Stimulated activated memory B cell treated with anti-CD40 and anti-IgM and Interleukin-4, amounts not matched to agents 10 μg/mL and 1 μg/mL and 100 μg/mL, for 72 hours (primary cell): ENCODE results near the gene BRD3.
"Not testable (repeated sequence)": the region's sequence is repeated elsewhere in the genome, so short reads cannot be mapped to it uniquely, and the experiment has no call there.

Experiments used
- ATAC-seq: fragments of 150-1000 bp; cut with Tn5 transposase; 2 replicates; pipeline ENCODE4 v1.10.0; 2021
- H3K27ac Mint-ChIP-seq: one replicate; pipeline ENCODE4 v1.8.0; 2022; ENCODE audit warnings: mild to moderate bottlenecking, mixed read lengths
- H3K27me3 Mint-ChIP-seq: one replicate; pipeline ENCODE4 v1.8.0; 2022; ENCODE audit warnings: mixed read lengths
- H3K36me3 Mint-ChIP-seq: one replicate; pipeline ENCODE4 v1.8.0; 2022; ENCODE audit warnings: mixed read lengths
- H3K4me1 Mint-ChIP-seq: one replicate; pipeline ENCODE4 v1.8.0; 2022; ENCODE audit warnings: mixed read lengths
- H3K4me3 Mint-ChIP-seq: one replicate; pipeline ENCODE4 v1.8.0; 2022; ENCODE audit warnings: mild to moderate bottlenecking, moderate library complexity, mixed read lengths
- H3K9me3 Mint-ChIP-seq: one replicate; pipeline ENCODE4 v1.8.0; 2022; ENCODE audit warnings: mixed read lengths

The BRD3 gene

DNA sequence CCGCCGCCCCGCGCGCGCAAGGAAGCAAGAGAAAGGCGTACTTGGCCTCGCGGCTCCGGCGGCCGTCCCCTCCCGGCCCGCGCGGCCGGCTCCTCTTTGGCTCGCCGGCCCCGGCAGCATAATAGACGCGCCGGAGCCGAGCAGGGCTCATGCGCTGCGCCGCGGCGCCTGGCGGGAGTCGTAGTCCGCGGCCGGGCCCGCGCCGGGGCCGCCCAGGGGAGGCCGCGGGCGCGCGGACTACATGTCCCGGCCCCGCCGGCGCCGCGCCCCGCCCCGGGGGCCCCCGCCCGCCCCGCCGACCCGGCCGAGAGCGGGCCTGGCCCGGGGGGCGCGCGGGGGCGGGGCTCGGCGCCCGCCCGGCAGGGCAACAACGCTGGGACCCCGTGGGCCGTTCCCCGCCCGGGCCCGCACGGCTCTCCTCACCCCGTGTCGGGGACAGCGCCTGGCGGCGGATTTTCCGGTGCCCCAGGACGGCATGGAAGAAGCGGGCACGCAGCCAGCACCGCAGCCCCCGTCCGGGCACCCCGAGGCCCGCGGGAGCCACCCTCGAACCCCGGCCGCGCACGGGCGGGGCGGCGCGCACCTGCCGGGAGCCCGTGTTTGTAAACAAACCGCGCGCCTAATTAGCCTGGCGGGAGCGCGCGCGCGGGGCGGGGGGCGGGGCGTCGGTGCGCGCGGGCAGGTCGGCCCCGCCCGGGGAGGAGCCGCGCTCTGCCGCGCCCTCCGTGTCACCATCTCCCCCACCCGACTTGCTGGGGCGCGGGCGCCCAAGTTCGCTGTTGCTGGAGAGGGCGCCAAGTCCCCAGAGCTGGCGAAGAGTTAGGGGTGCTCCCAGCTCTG is at the start of gene BRD3:
Gene BRD3 (minus strand): TSS at position 123 of the 840 bp plus-strand sequence. CDS start 14,549 bp downstream, outside the sequence.
- peak; percentile 94 for ATAC-seq
- Mint-ChIP-seq H3K4me3 (peak within 1 kb of the TSS; percentile 85), H3K9me3 (no peaks in the 10 kb centered on the region), H3K36me3 (no peaks in the 10 kb centered on the region), H3K27me3 (peaks cover 20% of the 10 kb centered on the region), H3K27ac (peak within 1 kb of the TSS; percentile 86), H3K4me1 (peaks cover 34% of the 10 kb centered on the region)

DNA sequence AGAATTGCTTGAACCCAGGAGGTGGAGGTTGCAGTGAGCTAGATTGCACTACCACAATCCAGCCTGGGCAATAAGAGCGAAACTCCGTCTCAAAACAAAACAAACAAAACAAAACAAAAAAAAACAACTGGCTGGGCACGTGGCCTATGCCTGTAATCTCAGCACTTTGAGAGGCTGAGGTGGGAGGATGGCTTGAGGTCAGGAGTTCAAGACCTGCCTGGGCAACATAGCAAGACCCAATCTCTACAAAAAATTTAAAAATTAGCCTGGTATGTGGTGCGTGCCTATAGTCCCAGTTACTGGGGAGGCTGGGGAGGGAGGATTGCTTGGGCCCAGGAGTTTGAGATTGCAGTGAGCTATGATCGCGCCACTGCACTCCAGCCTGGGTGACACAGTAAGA is 44.7 kb upstream of the BRD3 start:
- ATAC-seq, result no peak
- Mint-ChIP-seq H3K4me3 (no peak overlapping the region), H3K27ac (no peak overlapping the region), H3K36me3 (no peaks in the 10 kb centered on the region), H3K9me3 (no peaks in the 10 kb centered on the region), H3K27me3 (peaks cover 31% of the 10 kb centered on the region), H3K4me1 (no peaks in the 10 kb centered on the region)

DNA sequence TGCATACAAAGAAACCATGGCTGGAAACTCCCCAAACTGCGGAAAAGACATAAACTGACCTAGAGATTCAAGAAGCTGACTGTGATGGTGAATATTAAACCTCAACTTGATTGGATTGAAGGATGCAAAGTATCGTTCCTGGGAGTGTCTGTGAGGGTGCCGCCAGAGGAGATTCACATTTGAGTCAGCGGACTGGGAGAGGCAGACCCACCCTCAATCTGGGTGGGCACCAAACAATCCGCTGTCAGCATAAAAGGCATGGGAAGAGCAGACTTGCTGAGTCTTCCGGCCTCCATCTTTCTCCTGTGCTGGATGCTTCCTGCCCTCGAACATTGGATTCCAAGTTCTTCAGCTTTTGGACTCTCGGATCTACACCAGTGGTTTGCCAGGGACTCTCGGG is 43.2 kb upstream of the BRD3 start:
- Mint-ChIP-seq H3K27ac (no peak overlapping the region), H3K4me3 (no peak overlapping the region), H3K4me1 (no peaks in the 10 kb centered on the region), H3K36me3 (no peaks in the 10 kb centered on the region), H3K27me3 (peaks cover 46% of the 10 kb centered on the region), H3K9me3 (no peaks in the 10 kb centered on the region)
- no peak for ATAC-seq

DNA sequence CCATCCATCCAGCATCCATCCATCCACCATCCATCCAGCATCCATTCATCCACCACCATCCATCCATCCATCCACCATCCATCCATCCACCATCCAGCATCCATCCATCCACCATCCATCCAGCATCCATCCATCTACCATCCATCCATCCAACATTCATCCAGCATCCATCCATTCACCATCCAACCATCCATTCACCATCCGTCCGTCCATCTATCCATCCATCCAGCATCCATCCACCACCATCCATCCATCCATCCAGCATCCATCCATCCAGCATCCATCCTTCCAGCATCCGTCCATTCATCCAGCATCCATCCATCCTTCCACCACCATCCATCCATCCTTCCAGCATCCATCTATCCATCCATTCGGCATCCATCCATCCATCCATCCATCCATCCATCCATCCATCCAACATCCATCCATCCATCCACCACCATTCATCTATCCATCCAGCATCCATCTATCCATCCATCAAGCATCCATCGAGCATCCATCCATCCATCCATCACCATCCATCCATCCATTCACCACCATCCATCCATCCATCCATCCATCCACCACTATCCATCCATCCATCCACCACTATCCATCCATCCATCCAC is 35.7 kb upstream of the BRD3 start:
- no peak for ATAC-seq
- H3K4me3 Mint-ChIP-seq, result no peak overlapping the region
- H3K27me3 Mint-ChIP-seq, result peaks cover 70% of the 10 kb centered on the region
- peaks cover 13% of the 10 kb centered on the region for H3K9me3 Mint-ChIP-seq
- H3K36me3 Mint-ChIP-seq, result no peaks in the 10 kb centered on the region
- H3K4me1 Mint-ChIP-seq, result peaks cover 5% of the 10 kb centered on the region
- H3K27ac Mint-ChIP-seq, result no peak overlapping the region

DNA sequence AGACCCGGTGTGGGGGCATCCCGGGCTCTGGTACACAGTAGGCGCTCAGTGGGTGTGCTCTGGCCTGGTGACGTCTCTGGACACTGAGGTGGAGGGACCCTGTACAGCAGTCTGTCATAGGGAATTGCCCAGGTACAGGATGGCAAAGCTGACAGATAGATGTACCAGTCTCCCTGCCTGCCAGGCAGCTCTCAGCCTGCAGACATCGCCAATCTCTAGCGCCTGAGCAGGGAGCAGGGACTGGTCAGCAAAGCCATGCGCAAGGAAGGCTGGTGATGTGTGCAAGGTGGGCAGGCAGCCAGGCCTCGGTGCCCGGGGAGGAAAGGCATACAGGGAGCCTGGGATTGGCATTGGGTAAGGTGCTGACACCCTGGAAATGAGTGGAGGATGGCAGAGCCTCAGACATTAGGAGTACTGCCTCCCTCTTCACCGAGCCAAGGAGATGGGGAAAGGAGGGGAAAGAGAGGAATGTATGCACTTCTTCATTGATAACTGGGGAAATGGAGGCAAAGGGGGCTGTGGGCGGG is 33.9 kb upstream of the BRD3 start:
- Mint-ChIP-seq H3K27ac (no peak overlapping the region), H3K4me1 (peaks cover 5% of the 10 kb centered on the region), H3K9me3 (peaks cover 13% of the 10 kb centered on the region), H3K4me3 (no peak overlapping the region), H3K36me3 (no peaks in the 10 kb centered on the region), H3K27me3 (peaks cover 54% of the 10 kb centered on the region)
- peak; percentile 36 for ATAC-seq

DNA sequence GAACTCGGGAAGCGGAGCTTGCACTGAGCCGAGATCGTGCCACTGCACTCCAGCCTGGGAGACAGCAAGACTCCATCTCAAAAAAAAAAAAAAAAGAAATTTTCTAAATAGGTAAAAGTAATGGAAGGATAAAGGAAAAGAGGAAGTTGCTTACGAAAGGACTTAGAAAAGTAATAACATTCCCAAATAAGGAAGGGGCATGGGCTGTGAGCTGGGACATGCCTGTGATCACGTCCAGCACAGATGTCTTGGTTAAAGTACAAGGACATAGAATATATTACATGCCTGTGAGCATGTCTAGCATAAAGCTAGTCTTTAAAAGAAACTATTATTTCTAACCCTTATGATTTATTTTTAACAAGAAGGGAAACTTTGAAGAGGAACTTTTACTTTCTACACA is 33.3 kb upstream of the BRD3 start:
- not testable (repeated sequence) for H3K4me1 Mint-ChIP-seq, H3K27ac Mint-ChIP-seq, ATAC-seq, H3K4me3 Mint-ChIP-seq, H3K36me3 Mint-ChIP-seq
- H3K27me3 Mint-ChIP-seq, result peaks cover 49% of the 10 kb centered on the region
- H3K9me3 Mint-ChIP-seq, result peaks cover 13% of the 10 kb centered on the region

DNA sequence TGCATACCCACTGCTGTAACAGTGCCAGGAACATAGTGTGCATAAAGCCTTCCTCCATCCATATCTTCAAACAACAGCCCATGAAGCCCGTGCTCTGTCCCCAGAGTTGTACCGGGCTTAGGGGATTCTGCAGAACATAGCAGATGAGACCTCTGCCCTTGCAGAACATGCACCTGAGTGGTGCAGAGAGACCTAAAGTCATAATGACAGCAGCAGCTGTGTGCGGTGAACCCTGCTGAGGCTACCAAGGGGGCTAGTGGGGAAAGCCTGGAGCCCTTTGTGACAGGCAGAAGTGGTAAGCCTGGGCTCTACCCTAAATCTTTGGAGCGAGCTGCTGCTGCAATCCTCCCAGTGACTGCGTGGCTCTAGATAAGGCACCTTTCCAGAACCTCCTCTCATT is 32.2 kb upstream of the BRD3 start:
- H3K4me1 Mint-ChIP-seq, result peaks cover 5% of the 10 kb centered on the region
- no peaks in the 10 kb centered on the region for H3K36me3 Mint-ChIP-seq
- H3K4me3 Mint-ChIP-seq, result no peak overlapping the region
- H3K27me3 Mint-ChIP-seq, result peaks cover 41% of the 10 kb centered on the region
- H3K9me3 Mint-ChIP-seq, result peaks cover 13% of the 10 kb centered on the region
- peak; percentile 31 for ATAC-seq
- no peak overlapping the region for H3K27ac Mint-ChIP-seq

DNA sequence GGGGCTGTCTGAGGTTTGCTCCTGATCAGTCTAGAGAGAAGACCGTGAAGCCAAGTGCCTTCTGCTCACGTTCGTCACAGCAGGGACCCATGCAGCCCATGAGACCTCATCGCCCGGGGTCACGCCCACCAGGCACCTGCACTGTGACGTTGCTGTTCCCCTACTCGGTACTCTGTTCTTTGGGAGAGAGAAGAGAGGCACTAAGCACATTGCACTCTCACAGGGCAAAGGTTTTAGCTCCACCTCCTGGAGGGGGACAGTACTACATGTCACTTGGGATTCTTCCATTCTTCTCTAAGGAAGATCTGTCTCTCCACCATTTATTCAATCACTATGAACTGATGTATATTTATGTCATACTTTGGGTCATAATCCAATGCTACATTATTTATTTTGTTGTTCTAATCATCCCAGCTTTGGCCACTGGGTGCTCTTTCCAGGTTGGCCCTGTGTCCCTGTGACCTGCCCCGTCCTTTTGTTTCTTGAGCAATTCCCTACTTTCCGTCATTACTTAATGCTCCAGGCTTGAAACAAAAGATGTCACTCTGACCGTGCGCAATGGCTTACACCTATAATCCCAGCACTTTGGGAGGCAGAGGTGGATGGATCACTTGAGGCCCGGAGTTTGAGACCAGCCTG is 31.4 kb upstream of the BRD3 start:
- H3K36me3 Mint-ChIP-seq, result no peaks in the 10 kb centered on the region
- peak; percentile 79 for ATAC-seq
- peaks cover 39% of the 10 kb centered on the region for H3K27me3 Mint-ChIP-seq
- H3K4me1 Mint-ChIP-seq, result peaks cover 5% of the 10 kb centered on the region
- peaks cover 11% of the 10 kb centered on the region for H3K9me3 Mint-ChIP-seq
- H3K4me3 Mint-ChIP-seq, result no peak overlapping the region
- H3K27ac Mint-ChIP-seq, result no peak overlapping the region

DNA sequence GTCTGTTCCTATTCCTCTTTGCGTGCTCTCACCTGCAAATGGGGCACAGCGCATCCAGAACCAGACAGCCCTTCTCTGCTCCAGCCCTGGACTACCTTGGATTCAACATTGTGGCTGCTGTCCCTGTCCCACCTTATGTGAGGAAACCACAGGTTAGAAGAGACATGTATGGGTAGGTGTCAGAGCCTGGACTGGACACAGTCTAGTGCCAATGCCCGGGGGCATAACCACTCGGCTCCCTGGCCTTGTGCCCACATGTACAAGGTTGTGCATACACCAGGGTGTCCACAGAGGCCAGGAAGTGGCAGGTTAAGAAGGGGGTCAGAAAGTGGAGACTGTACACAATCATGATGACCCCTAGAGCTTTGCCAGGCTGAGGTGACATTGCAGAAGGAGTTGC is 22.1 kb upstream of the BRD3 start:
- no peaks in the 10 kb centered on the region for H3K4me1 Mint-ChIP-seq
- no peaks in the 10 kb centered on the region for H3K36me3 Mint-ChIP-seq
- H3K27ac Mint-ChIP-seq, result no peak overlapping the region
- H3K27me3 Mint-ChIP-seq, result peaks cover 47% of the 10 kb centered on the region
- peaks cover 4% of the 10 kb centered on the region for H3K9me3 Mint-ChIP-seq
- ATAC-seq, result no peak
- H3K4me3 Mint-ChIP-seq, result no peak overlapping the region

DNA sequence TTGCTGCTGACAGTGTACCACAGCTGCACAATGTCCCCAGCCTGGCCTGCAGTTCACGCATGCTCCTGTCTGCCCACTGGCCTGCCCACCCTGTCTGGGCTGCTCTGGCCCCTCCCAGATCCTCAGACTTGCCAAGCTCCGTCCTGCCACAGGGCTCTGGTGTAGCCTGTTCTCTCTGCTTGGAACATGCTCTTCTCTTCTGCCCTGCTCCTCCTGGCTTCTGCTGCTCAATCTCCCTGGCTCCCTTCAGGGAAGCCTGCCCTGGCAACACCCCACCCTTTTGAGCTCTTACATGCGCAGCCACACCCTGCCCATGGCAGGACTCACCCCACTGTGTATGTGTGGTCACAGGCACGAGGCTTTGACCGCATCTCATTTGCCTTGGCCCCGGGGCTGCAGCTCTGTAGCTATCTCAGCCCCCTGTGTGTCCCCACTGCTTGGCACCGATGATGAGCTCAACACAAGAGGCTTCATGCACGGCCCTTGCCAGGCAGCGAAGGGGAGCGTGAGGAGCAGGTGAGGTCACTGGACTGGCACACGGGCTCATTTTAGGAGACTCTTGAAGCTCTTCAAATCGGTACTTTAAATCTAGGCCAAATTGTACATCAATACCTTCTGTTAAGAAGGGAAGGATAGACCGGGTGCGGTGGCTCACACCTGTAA is 20.4 kb upstream of the BRD3 start:
- peak; percentile 8 for ATAC-seq
- Mint-ChIP-seq H3K4me3 (no peak overlapping the region), H3K4me1 (no peaks in the 10 kb centered on the region), H3K27ac (no peak overlapping the region), H3K9me3 (peaks cover 4% of the 10 kb centered on the region), H3K27me3 (peaks cover 32% of the 10 kb centered on the region), H3K36me3 (no peaks in the 10 kb centered on the region)

DNA sequence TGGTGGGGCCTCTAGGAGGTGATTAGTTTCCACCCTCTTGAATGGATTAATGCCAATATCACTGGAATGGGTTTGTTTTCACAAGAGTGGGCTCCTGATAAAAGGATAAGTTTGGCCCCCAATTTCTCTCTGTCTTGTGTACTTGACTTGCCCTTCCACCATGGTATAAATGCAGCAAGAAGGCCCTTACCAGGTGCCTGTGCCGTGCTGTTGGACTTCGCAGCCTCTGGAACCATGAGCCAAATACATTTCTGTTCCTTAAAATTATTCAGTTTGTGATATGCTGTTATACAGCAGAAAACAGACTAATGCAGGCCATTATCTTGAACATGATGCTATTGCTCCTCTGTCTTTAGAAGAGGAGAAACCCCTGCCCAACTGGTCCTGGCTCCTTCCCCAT is 17.8 kb upstream of the BRD3 start:
- Mint-ChIP-seq H3K4me3 (no peak overlapping the region), H3K4me1 (no peaks in the 10 kb centered on the region), H3K27me3 (peaks cover 30% of the 10 kb centered on the region), H3K9me3 (peaks cover 4% of the 10 kb centered on the region), H3K36me3 (no peaks in the 10 kb centered on the region), H3K27ac (no peak overlapping the region)
- no peak for ATAC-seq

DNA sequence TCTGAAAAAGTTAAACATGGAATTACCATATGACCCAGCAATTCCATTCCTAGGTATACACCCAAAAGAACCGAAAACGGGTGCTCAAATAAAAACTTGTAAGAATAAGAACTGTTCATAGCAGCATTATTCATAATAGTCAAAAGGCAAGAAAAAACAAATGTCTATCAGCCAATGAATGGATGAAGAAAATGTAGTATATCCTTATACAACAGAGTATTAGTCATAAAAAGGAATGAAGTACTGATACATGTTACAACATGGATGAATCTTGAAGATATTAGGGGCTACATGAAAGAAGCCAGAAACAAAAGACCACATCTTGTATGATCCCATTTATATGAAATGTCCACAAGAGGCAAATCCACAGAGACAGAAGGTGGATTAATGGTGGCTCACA is 15.6 kb upstream of the BRD3 start:
- peaks cover 8% of the 10 kb centered on the region for H3K9me3 Mint-ChIP-seq
- no peaks in the 10 kb centered on the region for H3K4me1 Mint-ChIP-seq

DNA sequence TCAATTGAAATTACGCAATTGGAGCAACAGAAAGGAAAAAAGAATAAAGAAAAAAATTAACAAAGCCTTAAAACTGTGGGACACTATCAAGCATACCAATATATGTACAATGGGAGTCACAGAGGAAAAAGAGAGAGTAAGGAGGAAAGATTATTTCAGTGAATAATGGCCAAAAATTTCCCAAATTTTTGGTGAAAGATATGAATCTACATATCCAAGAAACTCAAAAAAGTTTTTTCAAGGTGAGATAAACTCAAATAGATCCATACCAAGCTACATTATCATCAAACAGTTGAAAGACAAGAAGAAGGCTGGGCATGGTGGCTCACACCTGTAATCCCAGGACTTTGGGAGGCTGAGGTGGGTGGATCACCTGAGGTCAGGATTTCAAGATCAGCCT is 8.8 kb upstream of the BRD3 start:
- no peak overlapping the region for H3K27ac Mint-ChIP-seq
- H3K36me3 Mint-ChIP-seq, result no peaks in the 10 kb centered on the region
- no peak for ATAC-seq
- peaks cover 14% of the 10 kb centered on the region for H3K27me3 Mint-ChIP-seq
- no peak overlapping the region for H3K4me3 Mint-ChIP-seq
- H3K4me1 Mint-ChIP-seq, result no peaks in the 10 kb centered on the region
- peaks cover 10% of the 10 kb centered on the region for H3K9me3 Mint-ChIP-seq

More for the DNA sequence above, 15.6 kb upstream of the BRD3 start:
- Mint-ChIP-seq H3K27ac (no peak overlapping the region), H3K36me3 (no peaks in the 10 kb centered on the region), H3K4me3 (no peak overlapping the region), H3K27me3 (peaks cover 27% of the 10 kb centered on the region)
- ATAC-seq, result no peak

DNA sequence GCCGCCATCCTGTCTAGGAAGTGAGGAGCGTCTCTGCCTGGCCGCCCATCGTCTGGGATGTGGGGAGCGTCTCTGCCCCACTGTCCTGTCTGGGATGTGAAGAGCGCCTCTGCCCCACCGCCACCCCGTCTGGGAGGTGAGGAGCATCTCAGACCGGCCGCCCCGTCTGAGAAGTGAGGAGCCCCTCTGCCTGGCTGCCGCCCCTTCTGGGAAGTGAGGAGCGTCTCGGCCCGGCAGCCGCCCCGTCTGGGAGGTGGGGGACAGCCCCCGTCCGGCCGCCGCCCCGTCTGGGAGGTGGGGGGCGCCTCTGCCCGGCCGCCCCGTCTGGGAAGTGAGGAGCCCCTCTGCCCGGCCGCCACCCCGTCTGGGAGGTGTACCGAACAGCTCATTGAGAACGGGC is 7.9 kb upstream of the BRD3 start:
- not testable (repeated sequence) for H3K4me3 Mint-ChIP-seq, H3K27ac Mint-ChIP-seq, H3K36me3 Mint-ChIP-seq, H3K9me3 Mint-ChIP-seq, ATAC-seq, H3K4me1 Mint-ChIP-seq, H3K27me3 Mint-ChIP-seq

DNA sequence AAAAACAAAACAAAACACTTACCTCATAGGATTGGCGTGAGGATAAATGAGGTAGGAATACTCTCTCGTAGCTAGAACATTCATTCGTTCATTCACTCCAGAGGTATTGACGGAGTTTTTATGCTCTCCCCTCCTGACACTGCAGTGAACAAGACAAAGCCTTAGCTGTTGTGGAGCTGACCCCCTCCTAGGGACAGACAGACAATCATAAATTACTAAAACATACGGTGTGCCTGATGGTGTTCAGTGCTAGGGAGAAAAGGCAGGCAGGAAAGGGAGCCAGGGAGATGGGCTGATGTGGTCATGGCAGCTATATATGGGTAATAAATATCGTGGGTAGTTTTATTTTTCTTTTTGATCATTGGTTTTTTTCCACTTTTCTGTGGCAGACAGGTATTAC is 5.7 kb upstream of the BRD3 start:
- ATAC-seq, result no peak
- Mint-ChIP-seq H3K27ac (no peak overlapping the region), H3K27me3 (peaks cover 20% of the 10 kb centered on the region), H3K4me3 (no peak overlapping the region), H3K4me1 (no peaks in the 10 kb centered on the region), H3K36me3 (no peaks in the 10 kb centered on the region), H3K9me3 (peaks cover 6% of the 10 kb centered on the region)
